Fibroblast of pulmonary artery (primary cell): Measurements from ENCODE around the gene ERLEC1.

Source experiments
- DNase-seq: peaks from one replicate; pipeline ENCODE4 v3.0.0-alpha.2; 2010; ENCODE audit warnings: low read depth
- H3K4me3 ChIP-seq: replicated peaks from 2 replicates; pipeline ENCODE4 v1.5.1; 2011; ENCODE audit warnings: low read depth, mild to moderate bottlenecking, control low read depth, low read length, moderate library complexity
- CTCF ChIP-seq: IDR thresholded peaks from 2 replicates; pipeline ENCODE4 v1.5.1; 2011; ENCODE audit warnings: mild to moderate bottlenecking, control low read depth, low read length, inconsistent platforms; ENCODE audit errors: missing control alignments

Gene ERLEC1

GRCh38 chr2:53865264-53865663, 78.4 kb downstream of the ERLEC1 start:
- no peak for TF ChIP-seq CTCF
- H3K4me3 ChIP-seq: no peak overlapping the region
- DNase-seq: no peak

- no peak for TF ChIP-seq CTCF
- H3K4me3 ChIP-seq: no peak overlapping the region
- no peak for DNase-seq
Observed at GRCh38 chr2:53865962-53866361, 79.1 kb downstream of the ERLEC1 start.

- no peak for TF ChIP-seq CTCF
- DNase-seq: no peak
- no peak overlapping the region for H3K4me3 ChIP-seq
Observed at GRCh38 chr2:53867169-53867568, 80.3 kb downstream of the ERLEC1 start.

- DNase-seq: no peak
- no peak overlapping the region for H3K4me3 ChIP-seq
- no peak for TF ChIP-seq CTCF
Observed at GRCh38 chr2:53867773-53868172, 80.9 kb downstream of the ERLEC1 start.
